Testis (tissue), 3 donors: Measurements from ENCODE around the gene ERICH3. TPM values are rescaled to one million over a fixed set of nuclear protein-coding genes. Genes with fewer than 3 reads are reported as not detected.

Source experiments
- DNase-seq: peaks from one replicate; pipeline ENCODE4 v3.0.0-alpha.2; 2019
- H3K27ac ChIP-seq, 2 donors: fragments of 200-600 bp; sonication (generic); one replicate each; pipeline ENCODE4 v1.5.1; 2019
- H3K27me3 ChIP-seq: fragments of 200-600 bp; sonication (generic); one replicate; pipeline ENCODE4 v1.5.1; 2019
- H3K36me3 ChIP-seq: fragments of 200-600 bp; sonication (generic); one replicate; pipeline ENCODE4 v1.5.1; 2017; ENCODE audit warnings: low read depth; ENCODE audit errors: missing control alignments
- H3K4me1 ChIP-seq: fragments of 200-600 bp; sonication (generic); one replicate; pipeline ENCODE4 v1.5.1; 2019
- H3K4me3 ChIP-seq, 2 donors: fragments of 200-600 bp; sonication (generic); one replicate each; pipeline ENCODE4 v1.5.1; 2017 to 2019
- H3K9me3 ChIP-seq: fragments of 200-600 bp; sonication (generic); one replicate; pipeline ENCODE4 v1.5.1; 2017
- POLR2A ChIP-seq: fragments of 450-650 bp; IDR thresholded peaks from one replicate; pipeline ENCODE4 v1.6.1; 2017; ENCODE audit warnings: antibody characterized with exemption, mild to moderate bottlenecking, moderate library complexity
- WGBS, 2 donors: methylation state at CpG; one replicate each; pipeline ENCODE4 v1.1.5; 2018; 5-methylcytosine and 5-hydroxymethylcytosine counted together
- intact Hi-C: fragments of 100-400 bp; cut with DNase I; formaldehyde crosslinking; loops from one replicate; pipeline ENCODE4 v1.15.1; 2023; ENCODE audit warnings: low total_unique reads
- polyA plus RNA-seq: library from polyadenylated mRNA; stranded (reverse); fragments of 350-450 nt; fragmentation: Illumina TruSeq; extraction: RNeasy Lipid Tissue Mini Kit (QIAGEN cat#74804); gene quantifications from one replicate; pipeline ENCODE4 v1.2.3, GENCODE V29; 2014; ENCODE audit warnings: low read depth, low replicate concordance; ENCODE audit not compliant: insufficient read depth
- total RNA-seq, 2 donors: library from RNA; depleted of rRNA; stranded (reverse); fragments of >200 nt; gene quantifications; one replicate each; pipeline ENCODE4 v1.2.3, GENCODE V29; 2016
- TF ChIP-seq, protein P1 (sequence below), 3 experiments: fragments of 450-650 bp in 2 of 3; fragments of 200-600 bp in 1 of 3; sonication (generic) in 1 of 3; IDR thresholded peaks; one replicate each; pipeline ENCODE4 v1.5.1; 2016 to 2019; ENCODE audit warnings: antibody characterized with exemption in 3 of 3, mild to moderate bottlenecking in 2 of 3, moderate library complexity in 1 of 3

ERICH3 gene
- total and polyA plus RNA-seq, 3 donors from 2014 or later: 19.5 to 78.8 (median 35.7) TPM

DNA sequence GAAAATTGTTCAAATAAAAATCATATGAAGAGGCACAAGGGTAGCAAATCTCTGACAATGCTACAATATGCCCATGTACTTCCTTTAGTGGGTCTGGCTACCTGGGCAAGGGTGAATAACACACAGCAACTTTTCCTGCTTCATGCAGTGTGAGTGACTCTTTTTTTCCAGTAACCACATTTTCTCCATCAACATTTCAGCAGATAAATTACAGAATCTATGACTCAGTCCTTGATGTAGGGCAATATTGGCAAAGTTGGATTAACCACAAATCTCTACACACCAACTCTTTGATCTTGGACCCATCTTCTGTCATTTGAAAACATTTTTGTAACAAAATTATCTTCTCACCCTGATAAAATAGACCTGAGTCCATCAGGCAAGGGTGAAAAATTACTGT is 31.7 kb downstream of the ERICH3 start:
- no peak overlapping the region for H3K27ac ChIP-seq

DNA sequence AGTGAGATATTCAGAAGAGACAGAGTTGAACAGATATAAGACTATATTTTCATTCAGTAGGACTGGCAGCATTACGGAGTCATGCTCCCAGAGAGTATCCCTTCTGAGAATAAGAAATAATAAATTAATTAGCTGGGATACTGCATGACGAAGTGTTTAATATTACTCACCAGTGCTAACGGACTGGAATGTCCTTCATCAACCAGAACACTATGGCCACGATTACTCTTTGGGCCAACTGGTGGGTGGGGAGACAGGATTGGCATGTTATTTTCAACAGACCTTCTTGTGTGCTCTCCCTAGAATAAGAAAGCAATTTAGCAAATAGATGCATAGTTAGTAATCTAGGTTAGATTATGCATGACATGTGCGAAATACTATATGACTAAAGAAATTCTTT is 32.4 kb downstream of the ERICH3 start:
- H3K4me3 ChIP-seq: no peak overlapping the region
- intact Hi-C loops: no loop called here
- H3K27ac ChIP-seq: no peak overlapping the region
- H3K36me3 ChIP-seq: no peaks in the 10 kb centered on the region
- WGBS, 2 donors: 80 to 85% methylated on average over 5 of the region's 5 CpGs
- TF ChIP-seq, protein P1, sequence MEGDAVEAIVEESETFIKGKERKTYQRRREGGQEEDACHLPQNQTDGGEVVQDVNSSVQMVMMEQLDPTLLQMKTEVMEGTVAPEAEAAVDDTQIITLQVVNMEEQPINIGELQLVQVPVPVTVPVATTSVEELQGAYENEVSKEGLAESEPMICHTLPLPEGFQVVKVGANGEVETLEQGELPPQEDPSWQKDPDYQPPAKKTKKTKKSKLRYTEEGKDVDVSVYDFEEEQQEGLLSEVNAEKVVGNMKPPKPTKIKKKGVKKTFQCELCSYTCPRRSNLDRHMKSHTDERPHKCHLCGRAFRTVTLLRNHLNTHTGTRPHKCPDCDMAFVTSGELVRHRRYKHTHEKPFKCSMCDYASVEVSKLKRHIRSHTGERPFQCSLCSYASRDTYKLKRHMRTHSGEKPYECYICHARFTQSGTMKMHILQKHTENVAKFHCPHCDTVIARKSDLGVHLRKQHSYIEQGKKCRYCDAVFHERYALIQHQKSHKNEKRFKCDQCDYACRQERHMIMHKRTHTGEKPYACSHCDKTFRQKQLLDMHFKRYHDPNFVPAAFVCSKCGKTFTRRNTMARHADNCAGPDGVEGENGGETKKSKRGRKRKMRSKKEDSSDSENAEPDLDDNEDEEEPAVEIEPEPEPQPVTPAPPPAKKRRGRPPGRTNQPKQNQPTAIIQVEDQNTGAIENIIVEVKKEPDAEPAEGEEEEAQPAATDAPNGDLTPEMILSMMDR (IDR thresholded peaks at IDR 0.05): no peak
- TF ChIP-seq POLR2A: no peak
- H3K9me3 ChIP-seq: no peaks in the 10 kb centered on the region
- H3K4me1 ChIP-seq: no peaks in the 10 kb centered on the region
- DNase-seq: no peak
- no peaks in the 10 kb centered on the region for H3K27me3 ChIP-seq

More for the DNA sequence above, 31.7 kb downstream of the ERICH3 start:
- TF ChIP-seq, protein P1 (IDR thresholded peaks at IDR 0.05): no peak
- no peak for TF ChIP-seq POLR2A
- Histone ChIP-seq H3K4me1 (no peaks in the 10 kb centered on the region), H3K9me3 (no peaks in the 10 kb centered on the region), H3K4me3 (no peak overlapping the region), H3K36me3 (no peaks in the 10 kb centered on the region), H3K27me3 (no peaks in the 10 kb centered on the region)
- intact Hi-C loops: no loop called here
- no peak for DNase-seq

- Histone ChIP-seq H3K4me3 (no peak overlapping the region), H3K27me3 (no peaks in the 10 kb centered on the region), H3K4me1 (no peaks in the 10 kb centered on the region), H3K27ac (no peak overlapping the region), H3K9me3 (no peaks in the 10 kb centered on the region), H3K36me3 (no peaks in the 10 kb centered on the region)
- no peak for TF ChIP-seq POLR2A
- TF ChIP-seq, protein P1 (IDR thresholded peaks at IDR 0.05): no peak
- intact Hi-C loops: no loop called here
- no peak for DNase-seq
- 80 to 96% methylated on average over 1 of the region's 1 CpG for WGBS, 2 donors
Measured at GRCh38 chr1:74637296-74637695, 36.3 kb downstream of the ERICH3 start.

GRCh38 chr1:74629283-74629682 is 44.3 kb downstream of the ERICH3 start:
- no peaks in the 10 kb centered on the region for H3K27me3 ChIP-seq
- whole genome bisulfite sequencing, 2 donors: 51 to 67% methylated on average over 2 of the region's 2 CpGs

DNA sequence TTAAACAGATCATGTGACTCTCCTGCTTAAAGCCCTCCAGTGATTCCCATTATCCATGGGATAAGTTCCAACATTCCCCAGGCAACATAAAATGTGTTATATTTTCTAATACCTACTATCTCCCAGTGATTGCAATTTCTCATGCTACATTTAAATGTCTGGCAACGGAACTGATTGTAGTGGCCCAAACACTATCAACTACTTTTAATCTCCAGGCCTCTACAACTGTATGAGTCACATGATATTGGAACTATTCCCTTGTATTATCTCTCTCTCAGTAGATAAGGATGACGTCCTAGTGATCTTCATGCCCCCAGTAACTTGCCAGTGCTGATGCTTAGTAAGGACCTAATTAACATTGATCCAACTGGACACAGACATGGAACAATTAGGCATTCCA is 49.9 kb downstream of the ERICH3 start:
- Histone ChIP-seq H3K4me1 (no peaks in the 10 kb centered on the region), H3K4me3 (no peak overlapping the region), H3K9me3 (no peaks in the 10 kb centered on the region), H3K36me3 (no peaks in the 10 kb centered on the region), H3K27me3 (no peaks in the 10 kb centered on the region), H3K27ac (no peak overlapping the region)
- intact Hi-C loops: no loop called here
- DNase-seq: no peak
- TF ChIP-seq POLR2A: no peak
- TF ChIP-seq, protein P1 (IDR thresholded peaks at IDR 0.05): no peak
- WGBS, 2 donors: 63 to 66% methylated on average over 2 of the region's 2 CpGs

More at GRCh38 chr1:74629283-74629682, 44.3 kb downstream of the ERICH3 start:
- no peak overlapping the region for H3K27ac ChIP-seq
- intact Hi-C loops: no loop called here
- no peaks in the 10 kb centered on the region for H3K4me1 ChIP-seq
- H3K9me3 ChIP-seq: no peaks in the 10 kb centered on the region
- DNase-seq: no peak
- no peak overlapping the region for H3K4me3 ChIP-seq
- no peak for TF ChIP-seq POLR2A
- TF ChIP-seq, protein P1 (IDR thresholded peaks at IDR 0.05): no peak
- H3K36me3 ChIP-seq: no peaks in the 10 kb centered on the region
